GM23338 (cell line): Measurements from ENCODE around the gene PRDM10. TPM values are rescaled to one million over a fixed set of nuclear protein-coding genes. Genes with fewer than 3 reads are reported as not detected.

Experiments used
- ATAC-seq: fragments of 200-7000 bp; cut with Tn5 transposase; 3 replicates; pipeline ENCODE4 v1.9.1; 2020
- DNase-seq: peaks from one replicate; pipeline ENCODE4 v3.0.0-alpha.2; 2015; ENCODE audit warnings: low spot score
- H2AFZ ChIP-seq: fragments of 200-600 bp; sonication (generic); 2 replicates; pipeline ENCODE4 v1.8.0; 2016; ENCODE audit warnings: antibody characterized with exemption, mild to moderate bottlenecking, moderate library complexity
- H3F3A ChIP-seq: fragments of 200-600 bp; sonication (generic); replicated peaks from 2 replicates; pipeline ENCODE4 v1.8.0; 2017; ENCODE audit warnings: antibody characterized with exemption, mixed run types, low read depth
- H3K27ac ChIP-seq: fragments of 200-600 bp; sonication (generic); 2 replicates; pipeline ENCODE4 v1.6.1; 2016; ENCODE audit warnings: low read depth
- H3K27me3 ChIP-seq: fragments of 200-600 bp; sonication (generic); 2 replicates; pipeline ENCODE4 v1.8.0; 2016; ENCODE audit warnings: mild to moderate bottlenecking, mixed run types, moderate library complexity; ENCODE audit not compliant: insufficient read depth
- H3K36me3 ChIP-seq: fragments of 200-600 bp; sonication (generic); 2 replicates; pipeline ENCODE4 v1.8.0; 2016; ENCODE audit warnings: mild to moderate bottlenecking; ENCODE audit not compliant: insufficient read depth
- H3K4me1 ChIP-seq: fragments of 200-600 bp; sonication (generic); 2 replicates; pipeline ENCODE4 v1.8.0; 2016; ENCODE audit warnings: mild to moderate bottlenecking, moderate library complexity; ENCODE audit not compliant: insufficient read depth
- H3K4me2 ChIP-seq: fragments of 200-600 bp; sonication (generic); 2 replicates; pipeline ENCODE4 v1.7.1; 2017; ENCODE audit warnings: mixed run types
- H3K4me3 ChIP-seq: fragments of 200-600 bp; sonication (generic); 2 replicates; pipeline ENCODE4 v1.6.1; 2016; ENCODE audit warnings: mixed run types
- H3K79me2 ChIP-seq: fragments of 200-600 bp; sonication (generic); replicated peaks from 2 replicates; pipeline ENCODE4 v1.8.0; 2017; ENCODE audit warnings: mild to moderate bottlenecking; ENCODE audit not compliant: insufficient read depth
- H3K9me2 ChIP-seq: fragments of 200-600 bp; sonication (generic); 2 replicates; pipeline ENCODE4 v1.8.0; 2017; ENCODE audit not compliant: insufficient read depth
- H4K20me1 ChIP-seq: fragments of 200-600 bp; sonication (generic); replicated peaks from 2 replicates; pipeline ENCODE4 v1.8.0; 2017; ENCODE audit warnings: mild to moderate bottlenecking; ENCODE audit not compliant: insufficient read depth
- H3K27ac Mint-ChIP-seq: 2 replicates; pipeline ENCODE4 v1.8.0; 2020; ENCODE audit warnings: inconsistent platforms, mild to moderate bottlenecking, moderate library complexity, mixed read lengths
- H3K27me3 Mint-ChIP-seq: 3 replicates; pipeline ENCODE4 v1.8.0; 2022; ENCODE audit warnings: low read depth, mild to moderate bottlenecking, moderate library complexity, mixed read lengths, inconsistent platforms; ENCODE audit not compliant: insufficient read depth, poor library complexity
- H3K36me3 Mint-ChIP-seq: 3 replicates; pipeline ENCODE4 v1.8.0; 2021; ENCODE audit warnings: low read depth, mild to moderate bottlenecking, inconsistent platforms, moderate library complexity, mixed read lengths
- H3K4me1 Mint-ChIP-seq: 3 replicates; pipeline ENCODE4 v1.8.0; 2020; ENCODE audit warnings: mild to moderate bottlenecking, inconsistent platforms, mixed read lengths
- H3K4me3 Mint-ChIP-seq: 3 replicates; pipeline ENCODE4 v1.8.0; 2021; ENCODE audit warnings: moderate library complexity, mild to moderate bottlenecking, inconsistent platforms, mixed read lengths
- H3K9me3 Mint-ChIP-seq: 3 replicates; pipeline ENCODE4 v1.8.0; 2020; ENCODE audit warnings: moderate library complexity, mild to moderate bottlenecking, inconsistent platforms, mixed read lengths
- CREB1 ChIP-seq: fragments of 250-450 bp; sonication (Bioruptor Pico); IDR thresholded peaks from 2 replicates; pipeline ENCODE4 v1.5.0; 2020; ENCODE audit warnings: low read depth, mild to moderate bottlenecking, moderate library complexity
- ZNF331 ChIP-seq: fragments of 250-450 bp; sonication (Bioruptor Pico); IDR thresholded peaks from 2 replicates; pipeline ENCODE4 v1.5.0; 2020; ENCODE audit warnings: low read depth, mild to moderate bottlenecking, moderate library complexity
- polyA plus RNA-seq: library from polyadenylated mRNA; unstranded; fragments of >200 nt; fragmentation: Nextera tagmentation; extraction: Ambion mirVana; gene quantifications from 2 replicates; pipeline ENCODE4 v1.2.1, GENCODE V29; 2016
- total RNA-seq: library from RNA; depleted of rRNA; stranded (reverse); fragments of >200 nt; shearing (Covaris generic); gene quantifications from 2 replicates; pipeline ENCODE4 v1.2.3, GENCODE V29; 2014
- TF ChIP-seq, protein P1 (sequence below): fragments of 250-450 bp; sonication (Bioruptor Pico); IDR thresholded peaks from 2 replicates; pipeline ENCODE4 v1.5.0; 2020; ENCODE audit warnings: mild to moderate bottlenecking, moderate library complexity
- TF ChIP-seq, protein P2 (sequence below): IDR thresholded peaks from one replicate; pipeline ENCODE4 v1.6.1; 2018; ENCODE audit warnings: antibody characterized with exemption; ENCODE audit not compliant: unreplicated experiment

The PRDM10 gene
- total and polyA plus RNA-seq, 2 experiments from 2014 or later = 5.2 to 14.9 TPM

DNA sequence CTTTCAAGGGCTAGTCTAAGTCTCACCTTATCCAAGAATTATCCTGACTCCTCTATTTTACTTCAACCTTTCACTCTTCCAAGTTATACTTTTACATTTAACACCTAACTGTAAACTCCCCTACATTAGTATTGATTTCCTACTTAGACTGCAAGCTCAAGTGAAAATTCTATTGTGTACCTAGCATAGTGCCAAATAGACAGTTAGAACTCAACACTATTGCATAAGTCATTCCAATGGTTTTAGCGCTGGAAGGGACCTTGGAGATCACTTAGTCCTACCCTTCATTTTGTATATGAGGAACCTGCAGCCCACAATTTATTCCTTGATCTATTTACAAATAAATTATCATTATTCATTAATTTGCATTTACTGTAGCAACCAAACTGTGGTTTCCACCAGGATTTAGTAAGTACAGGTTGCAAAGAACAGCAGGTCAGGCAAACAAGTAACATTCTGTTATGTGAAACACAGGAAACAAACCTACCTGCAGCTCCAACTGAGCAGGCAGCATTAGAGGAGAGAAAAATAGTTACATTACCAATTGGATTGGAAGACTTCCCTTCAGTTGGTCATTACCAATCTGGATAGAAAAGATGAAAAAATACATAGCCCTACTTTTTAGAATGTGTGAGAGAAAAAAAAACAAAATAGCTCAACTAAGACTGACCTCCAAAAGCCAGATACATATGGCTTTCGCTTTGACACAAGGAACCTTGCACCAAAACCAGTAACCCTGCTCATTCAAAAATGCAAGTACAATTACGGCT is 73.5 kb downstream of the PRDM10 start (continued):
- TF ChIP-seq, protein P1, sequence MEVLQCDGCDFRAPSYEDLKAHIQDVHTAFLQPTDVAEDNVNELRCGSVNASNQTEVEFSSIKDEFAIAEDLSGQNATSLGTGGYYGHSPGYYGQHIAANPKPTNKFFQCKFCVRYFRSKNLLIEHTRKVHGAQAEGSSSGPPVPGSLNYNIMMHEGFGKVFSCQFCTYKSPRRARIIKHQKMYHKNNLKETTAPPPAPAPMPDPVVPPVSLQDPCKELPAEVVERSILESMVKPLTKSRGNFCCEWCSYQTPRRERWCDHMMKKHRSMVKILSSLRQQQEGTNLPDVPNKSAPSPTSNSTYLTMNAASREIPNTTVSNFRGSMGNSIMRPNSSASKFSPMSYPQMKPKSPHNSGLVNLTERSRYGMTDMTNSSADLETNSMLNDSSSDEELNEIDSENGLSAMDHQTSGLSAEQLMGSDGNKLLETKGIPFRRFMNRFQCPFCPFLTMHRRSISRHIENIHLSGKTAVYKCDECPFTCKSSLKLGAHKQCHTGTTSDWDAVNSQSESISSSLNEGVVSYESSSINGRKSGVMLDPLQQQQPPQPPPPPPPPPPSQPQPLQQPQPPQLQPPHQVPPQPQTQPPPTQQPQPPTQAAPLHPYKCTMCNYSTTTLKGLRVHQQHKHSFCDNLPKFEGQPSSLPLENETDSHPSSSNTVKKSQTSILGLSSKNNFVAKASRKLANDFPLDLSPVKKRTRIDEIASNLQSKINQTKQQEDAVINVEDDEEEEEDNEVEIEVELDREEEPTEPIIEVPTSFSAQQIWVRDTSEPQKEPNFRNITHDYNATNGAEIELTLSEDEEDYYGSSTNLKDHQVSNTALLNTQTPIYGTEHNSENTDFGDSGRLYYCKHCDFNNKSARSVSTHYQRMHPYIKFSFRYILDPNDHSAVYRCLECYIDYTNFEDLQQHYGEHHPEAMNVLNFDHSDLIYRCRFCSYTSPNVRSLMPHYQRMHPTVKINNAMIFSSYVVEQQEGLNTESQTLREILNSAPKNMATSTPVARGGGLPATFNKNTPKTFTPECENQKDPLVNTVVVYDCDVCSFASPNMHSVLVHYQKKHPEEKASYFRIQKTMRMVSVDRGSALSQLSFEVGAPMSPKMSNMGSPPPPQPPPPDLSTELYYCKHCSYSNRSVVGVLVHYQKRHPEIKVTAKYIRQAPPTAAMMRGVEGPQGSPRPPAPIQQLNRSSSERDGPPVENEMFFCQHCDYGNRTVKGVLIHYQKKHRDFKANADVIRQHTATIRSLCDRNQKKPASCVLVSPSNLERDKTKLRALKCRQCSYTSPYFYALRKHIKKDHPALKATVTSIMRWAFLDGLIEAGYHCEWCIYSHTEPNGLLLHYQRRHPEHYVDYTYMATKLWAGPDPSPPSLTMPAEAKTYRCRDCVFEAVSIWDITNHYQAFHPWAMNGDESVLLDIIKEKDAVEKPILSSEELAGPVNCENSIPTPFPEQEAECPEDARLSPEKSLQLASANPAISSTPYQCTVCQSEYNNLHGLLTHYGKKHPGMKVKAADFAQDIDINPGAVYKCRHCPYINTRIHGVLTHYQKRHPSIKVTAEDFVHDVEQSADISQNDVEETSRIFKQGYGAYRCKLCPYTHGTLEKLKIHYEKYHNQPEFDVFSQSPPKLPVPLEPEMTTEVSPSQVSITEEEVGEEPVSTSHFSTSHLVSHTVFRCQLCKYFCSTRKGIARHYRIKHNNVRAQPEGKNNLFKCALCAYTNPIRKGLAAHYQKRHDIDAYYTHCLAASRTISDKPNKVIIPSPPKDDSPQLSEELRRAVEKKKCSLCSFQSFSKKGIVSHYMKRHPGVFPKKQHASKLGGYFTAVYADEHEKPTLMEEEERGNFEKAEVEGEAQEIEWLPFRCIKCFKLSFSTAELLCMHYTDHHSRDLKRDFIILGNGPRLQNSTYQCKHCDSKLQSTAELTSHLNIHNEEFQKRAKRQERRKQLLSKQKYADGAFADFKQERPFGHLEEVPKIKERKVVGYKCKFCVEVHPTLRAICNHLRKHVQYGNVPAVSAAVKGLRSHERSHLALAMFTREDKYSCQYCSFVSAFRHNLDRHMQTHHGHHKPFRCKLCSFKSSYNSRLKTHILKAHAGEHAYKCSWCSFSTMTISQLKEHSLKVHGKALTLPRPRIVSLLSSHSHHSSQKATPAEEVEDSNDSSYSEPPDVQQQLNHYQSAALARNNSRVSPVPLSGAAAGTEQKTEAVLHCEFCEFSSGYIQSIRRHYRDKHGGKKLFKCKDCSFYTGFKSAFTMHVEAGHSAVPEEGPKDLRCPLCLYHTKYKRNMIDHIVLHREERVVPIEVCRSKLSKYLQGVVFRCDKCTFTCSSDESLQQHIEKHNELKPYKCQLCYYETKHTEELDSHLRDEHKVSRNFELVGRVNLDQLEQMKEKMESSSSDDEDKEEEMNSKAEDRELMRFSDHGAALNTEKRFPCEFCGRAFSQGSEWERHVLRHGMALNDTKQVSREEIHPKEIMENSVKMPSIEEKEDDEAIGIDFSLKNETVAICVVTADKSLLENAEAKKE (CRISPR knock-in tag) = no peak
- TF ChIP-seq, protein P2, sequence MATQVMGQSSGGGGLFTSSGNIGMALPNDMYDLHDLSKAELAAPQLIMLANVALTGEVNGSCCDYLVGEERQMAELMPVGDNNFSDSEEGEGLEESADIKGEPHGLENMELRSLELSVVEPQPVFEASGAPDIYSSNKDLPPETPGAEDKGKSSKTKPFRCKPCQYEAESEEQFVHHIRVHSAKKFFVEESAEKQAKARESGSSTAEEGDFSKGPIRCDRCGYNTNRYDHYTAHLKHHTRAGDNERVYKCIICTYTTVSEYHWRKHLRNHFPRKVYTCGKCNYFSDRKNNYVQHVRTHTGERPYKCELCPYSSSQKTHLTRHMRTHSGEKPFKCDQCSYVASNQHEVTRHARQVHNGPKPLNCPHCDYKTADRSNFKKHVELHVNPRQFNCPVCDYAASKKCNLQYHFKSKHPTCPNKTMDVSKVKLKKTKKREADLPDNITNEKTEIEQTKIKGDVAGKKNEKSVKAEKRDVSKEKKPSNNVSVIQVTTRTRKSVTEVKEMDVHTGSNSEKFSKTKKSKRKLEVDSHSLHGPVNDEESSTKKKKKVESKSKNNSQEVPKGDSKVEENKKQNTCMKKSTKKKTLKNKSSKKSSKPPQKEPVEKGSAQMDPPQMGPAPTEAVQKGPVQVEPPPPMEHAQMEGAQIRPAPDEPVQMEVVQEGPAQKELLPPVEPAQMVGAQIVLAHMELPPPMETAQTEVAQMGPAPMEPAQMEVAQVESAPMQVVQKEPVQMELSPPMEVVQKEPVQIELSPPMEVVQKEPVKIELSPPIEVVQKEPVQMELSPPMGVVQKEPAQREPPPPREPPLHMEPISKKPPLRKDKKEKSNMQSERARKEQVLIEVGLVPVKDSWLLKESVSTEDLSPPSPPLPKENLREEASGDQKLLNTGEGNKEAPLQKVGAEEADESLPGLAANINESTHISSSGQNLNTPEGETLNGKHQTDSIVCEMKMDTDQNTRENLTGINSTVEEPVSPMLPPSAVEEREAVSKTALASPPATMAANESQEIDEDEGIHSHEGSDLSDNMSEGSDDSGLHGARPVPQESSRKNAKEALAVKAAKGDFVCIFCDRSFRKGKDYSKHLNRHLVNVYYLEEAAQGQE = no peak

- no peaks in the 10 kb centered on the region for H3F3A ChIP-seq
- no peak for ATAC-seq
- H3K9me2 ChIP-seq = no peaks in the 10 kb centered on the region
- H3K4me3 ChIP-seq = no peak overlapping the region
- H3K27ac Mint-ChIP-seq = no peak overlapping the region
- H3K9me3 Mint-ChIP-seq = no peaks in the 10 kb centered on the region; the same call in 2 of the 3 replicates
- H3K36me3 ChIP-seq = peaks cover 7% of the 10 kb centered on the region; the same call in 1 of the 2 replicates
- H3K27me3 ChIP-seq = no peaks in the 10 kb centered on the region
- no peaks in the 10 kb centered on the region for H3K79me2 ChIP-seq
- H3K4me2 ChIP-seq = no peak overlapping the region
- H3K4me1 Mint-ChIP-seq = peaks cover 8% of the 10 kb centered on the region; the same call in 2 of the 3 replicates
- peaks cover 3% of the 10 kb centered on the region for H3K27me3 Mint-ChIP-seq
- DNase-seq = no peak
- H3K27ac ChIP-seq = no peak overlapping the region
- H4K20me1 ChIP-seq = no peaks in the 10 kb centered on the region
- peaks cover 8% of the 10 kb centered on the region; the same call in 1 of the 2 replicates for H3K4me1 ChIP-seq
- no peak overlapping the region for H2AFZ ChIP-seq
- H3K36me3 Mint-ChIP-seq = peaks cover 37% of the 10 kb centered on the region
- H3K4me3 Mint-ChIP-seq = no peak overlapping the region
- TF ChIP-seq, protein P1 (CRISPR knock-in tag) = no peak
- TF ChIP-seq CREB1 (CRISPR knock-in tag) (no peak), ZNF331 (no peak)
Measured at GRCh38 chr11:129922674-129923073, 80.0 kb downstream of the PRDM10 start.
